Epithelial cell of proximal tubule (primary cell): ENCODE results near the gene EPG5. TPM values are rescaled to one million over a fixed set of nuclear protein-coding genes. Genes with fewer than 3 reads are reported as not detected.
"Not testable (repeated sequence)": the region's sequence is repeated elsewhere in the genome, so short reads cannot be mapped to it uniquely, and the experiment has no call there.

ENCODE experiments used
- DNase-seq: peaks from one replicate; pipeline ENCODE4 v3.0.0-alpha.2; 2011; ENCODE audit warnings: low read depth
- H3K4me3 ChIP-seq: 2 replicates; pipeline ENCODE4 v1.5.1; 2011; ENCODE audit warnings: low read depth, mild to moderate bottlenecking, low read length
- total RNA-seq: library from RNA; depleted of rRNA; stranded (reverse); fragments of >200 nt; gene quantifications from 2 replicates; pipeline ENCODE4 v1.2.3, GENCODE V29; 2015
- TF ChIP-seq, protein P1 (sequence below): conservative IDR thresholded peaks from 2 replicates; pipeline ENCODE4 v1.5.1; 2012; ENCODE audit warnings: low read depth, mild to moderate bottlenecking, low read length

EPG5 gene
- total RNA-seq, 1 donor from 2014 or later, result 10.7 TPM

DNA sequence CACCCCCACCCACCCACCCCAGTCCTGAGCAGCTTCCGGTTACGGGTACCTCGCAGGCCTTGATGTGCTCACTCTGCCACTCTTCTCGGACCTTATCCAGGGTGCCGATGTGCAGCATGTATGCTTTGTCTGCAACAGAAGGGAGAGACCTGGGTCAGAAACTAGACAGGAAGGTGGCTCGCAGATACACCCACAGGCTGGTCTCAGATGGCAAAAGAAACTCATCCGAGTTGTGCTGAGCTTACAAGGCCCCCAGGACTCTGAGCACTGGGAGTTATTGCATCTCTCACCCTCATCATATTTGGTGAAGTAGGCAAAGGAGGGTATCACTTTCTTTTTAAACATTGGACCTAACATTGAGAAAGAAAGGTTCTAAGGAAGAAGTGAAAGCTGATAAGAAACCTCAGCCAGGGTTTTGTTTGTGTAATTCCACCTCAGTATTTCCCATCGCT is 30.6 kb upstream of the EPG5 start:
- TF ChIP-seq, protein P1, sequence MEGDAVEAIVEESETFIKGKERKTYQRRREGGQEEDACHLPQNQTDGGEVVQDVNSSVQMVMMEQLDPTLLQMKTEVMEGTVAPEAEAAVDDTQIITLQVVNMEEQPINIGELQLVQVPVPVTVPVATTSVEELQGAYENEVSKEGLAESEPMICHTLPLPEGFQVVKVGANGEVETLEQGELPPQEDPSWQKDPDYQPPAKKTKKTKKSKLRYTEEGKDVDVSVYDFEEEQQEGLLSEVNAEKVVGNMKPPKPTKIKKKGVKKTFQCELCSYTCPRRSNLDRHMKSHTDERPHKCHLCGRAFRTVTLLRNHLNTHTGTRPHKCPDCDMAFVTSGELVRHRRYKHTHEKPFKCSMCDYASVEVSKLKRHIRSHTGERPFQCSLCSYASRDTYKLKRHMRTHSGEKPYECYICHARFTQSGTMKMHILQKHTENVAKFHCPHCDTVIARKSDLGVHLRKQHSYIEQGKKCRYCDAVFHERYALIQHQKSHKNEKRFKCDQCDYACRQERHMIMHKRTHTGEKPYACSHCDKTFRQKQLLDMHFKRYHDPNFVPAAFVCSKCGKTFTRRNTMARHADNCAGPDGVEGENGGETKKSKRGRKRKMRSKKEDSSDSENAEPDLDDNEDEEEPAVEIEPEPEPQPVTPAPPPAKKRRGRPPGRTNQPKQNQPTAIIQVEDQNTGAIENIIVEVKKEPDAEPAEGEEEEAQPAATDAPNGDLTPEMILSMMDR, result no peak
- DNase-seq, result no peak
- H3K4me3 ChIP-seq, result no peak overlapping the region

DNA sequence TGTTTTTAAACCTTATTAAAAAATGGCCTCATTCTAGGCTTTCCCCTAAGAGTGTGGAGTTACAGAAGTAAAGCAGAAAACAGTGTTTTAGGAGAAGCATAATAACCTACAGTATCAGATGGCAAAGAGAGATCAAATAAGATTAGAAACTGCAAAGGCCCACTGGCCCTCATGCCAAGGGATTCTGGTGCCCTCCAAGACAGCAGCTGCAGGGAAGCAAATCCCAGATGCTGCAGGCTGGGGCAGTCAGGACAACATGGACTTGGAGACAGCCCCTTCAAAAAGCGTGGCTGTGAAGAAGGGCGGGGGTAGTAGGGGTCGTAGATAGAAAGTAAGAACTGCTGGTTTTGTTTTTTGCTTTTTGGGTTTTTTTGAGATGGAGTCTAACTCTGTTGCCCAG is 28.3 kb upstream of the EPG5 start:
- no peak overlapping the region for H3K4me3 ChIP-seq
- no peak for DNase-seq
- TF ChIP-seq, protein P1, result no peak

DNA sequence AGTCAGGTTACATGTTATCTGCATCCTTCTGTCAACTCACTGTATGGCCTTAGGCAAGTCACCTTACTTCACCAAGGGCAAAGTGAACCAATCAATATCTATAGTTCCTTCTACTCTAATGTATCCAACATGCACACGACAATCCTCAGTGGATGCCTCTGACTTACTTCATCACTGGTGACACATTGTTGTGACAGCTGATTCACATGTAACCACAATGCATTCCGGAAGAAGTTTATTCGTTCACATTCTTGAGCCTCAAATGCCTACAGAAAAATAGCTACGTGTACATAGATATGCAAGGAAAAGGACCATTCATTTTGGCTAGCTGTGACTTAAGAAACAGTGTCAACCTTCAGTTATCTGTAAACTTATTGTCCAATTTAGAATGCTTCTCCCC is 26.3 kb upstream of the EPG5 start:
- TF ChIP-seq, protein P1, result no peak
- no peak overlapping the region for H3K4me3 ChIP-seq
- DNase-seq, result no peak

DNA sequence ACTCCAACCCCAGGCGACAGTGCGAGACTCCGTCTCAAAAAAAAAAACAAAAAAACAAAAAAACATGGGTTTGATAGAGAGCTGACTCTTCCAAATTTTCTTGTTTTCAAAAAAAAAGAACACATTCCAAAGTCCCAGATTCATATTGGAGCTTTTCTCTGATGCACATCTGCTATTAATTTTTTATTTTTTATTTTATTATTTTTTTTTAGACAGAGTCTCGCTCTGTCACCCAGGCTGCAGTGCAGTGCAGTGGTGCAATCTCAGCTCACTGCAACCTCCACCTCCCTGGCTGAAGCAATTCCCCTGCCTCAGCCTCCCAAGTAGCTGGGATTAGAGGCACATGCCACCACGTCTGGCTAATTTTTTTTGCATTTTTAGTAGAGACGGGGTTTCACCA is 25.4 kb upstream of the EPG5 start:
- H3K4me3 ChIP-seq, result not testable (repeated sequence)

DNA sequence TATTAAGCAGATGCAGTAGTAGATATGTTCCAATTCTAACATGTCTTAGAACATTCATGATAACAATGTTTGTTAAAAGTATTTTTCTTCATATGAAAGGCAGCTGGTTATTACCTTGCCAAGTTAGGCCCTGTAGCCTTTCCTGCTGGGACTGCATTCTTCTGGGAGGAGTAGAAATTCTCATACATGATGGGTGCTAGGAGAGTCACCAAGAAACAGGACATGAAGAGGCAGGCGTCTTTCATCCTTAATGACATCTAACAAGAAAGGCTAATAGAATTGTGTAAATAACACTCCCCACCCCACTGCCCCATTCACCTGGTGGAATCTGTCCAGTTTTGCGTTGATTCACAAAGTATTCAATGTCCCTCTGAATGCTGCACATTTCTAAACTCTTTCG is 24.7 kb upstream of the EPG5 start:
- no peak overlapping the region for H3K4me3 ChIP-seq
- DNase-seq, result no peak
- TF ChIP-seq, protein P1, result no peak

More for the DNA sequence above, 25.4 kb upstream of the EPG5 start:
- not testable (repeated sequence) for DNase-seq

DNA sequence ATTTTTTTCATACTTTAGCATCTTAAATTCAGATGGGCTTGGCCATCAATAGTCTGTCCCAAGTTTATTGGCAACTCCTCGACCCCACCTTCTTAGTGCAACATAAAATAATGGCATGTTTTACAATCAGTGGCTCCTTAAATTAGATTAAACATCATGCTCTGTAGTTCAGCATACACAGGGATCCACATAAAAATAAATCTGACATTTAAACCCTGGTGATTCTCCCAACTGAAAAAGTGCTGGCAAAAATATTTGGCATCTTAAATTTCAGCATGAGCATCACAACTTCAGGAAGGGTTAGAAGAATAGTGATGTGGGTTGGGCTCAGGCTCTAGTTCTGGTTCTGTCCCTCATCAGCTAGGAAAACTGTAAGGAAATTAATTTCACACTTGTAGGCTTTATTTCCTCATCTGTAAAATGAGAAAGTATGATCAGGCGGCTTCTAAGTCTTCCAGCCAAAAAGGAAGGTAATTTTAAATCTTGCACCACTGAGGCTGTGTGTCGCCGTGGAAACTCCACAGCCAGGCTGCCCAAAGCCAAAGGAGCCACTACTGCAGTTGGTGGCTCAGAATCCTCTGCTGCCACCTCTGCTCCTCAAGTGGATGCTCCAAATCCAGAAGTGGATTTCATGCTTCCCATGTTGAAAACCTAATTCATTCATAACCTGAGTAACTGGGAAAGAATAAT is 17.6 kb upstream of the EPG5 start:
- no peak overlapping the region for H3K4me3 ChIP-seq
- TF ChIP-seq, protein P1, result no peak
- DNase-seq, result no peak

DNA sequence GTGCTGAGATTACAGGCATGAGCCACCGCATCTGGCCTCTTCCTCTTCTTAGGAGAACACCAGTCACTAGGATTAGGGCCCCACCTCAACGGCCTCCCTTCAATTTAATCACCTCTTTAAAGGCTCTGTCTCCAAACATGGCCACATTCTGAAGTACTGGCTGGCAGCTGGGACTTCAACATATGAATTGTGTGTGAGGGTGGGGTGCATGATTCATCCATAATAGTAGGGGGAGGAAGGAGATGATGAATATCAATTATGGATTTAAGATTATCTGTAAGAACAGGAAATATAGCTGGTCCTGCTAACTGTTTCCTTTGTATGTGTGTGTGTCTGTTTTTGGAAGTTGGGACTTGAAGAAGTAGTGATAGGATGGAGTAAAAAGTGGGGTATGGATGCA is 14.7 kb upstream of the EPG5 start:
- TF ChIP-seq, protein P1, result no peak
- H3K4me3 ChIP-seq, result no peak overlapping the region
- no peak for DNase-seq
